ENCODE data around the gene UBE2D1.

Gene UBE2D1

DNA sequence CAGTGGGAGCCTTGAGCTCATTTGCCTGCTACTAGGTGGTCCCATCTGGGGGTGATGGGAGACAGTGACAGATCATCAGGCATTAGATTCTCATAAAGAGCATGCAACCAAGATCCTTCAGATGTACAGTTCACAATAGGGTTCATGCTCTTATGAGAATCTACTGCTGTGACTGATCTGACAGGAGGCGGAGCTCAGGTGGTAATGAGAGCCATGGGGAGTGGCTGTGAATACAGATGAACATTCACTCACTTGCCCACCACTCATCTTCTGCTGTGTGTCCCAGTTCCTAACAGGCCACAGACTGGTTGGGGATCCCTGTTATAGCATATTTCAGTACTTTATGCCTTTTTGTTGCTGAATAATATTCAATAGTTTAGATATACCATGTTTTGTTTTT, 6.6 kb upstream of the UBE2D1 start:
- TF ChIP-seq EGR1 (IDR thresholded peaks at IDR 0.05) (no peak), RAD21 (IDR thresholded peaks at IDR 0.05; ENCODE audit: low read depth) (no peak), YY1 (IDR thresholded peaks at IDR 0.05; ENCODE audit: low read depth) (no peak), ZBTB7A (IDR thresholded peaks at IDR 0.05; ENCODE audit: low read depth) (no peak), FOXM1 (IDR thresholded peaks at IDR 0.05; ENCODE audit: borderline replicate concordance, low read depth) (no peak), NFIC (IDR thresholded peaks at IDR 0.05) (no peak), TEAD4 (IDR thresholded peaks at IDR 0.05) (no peak), EP300 (IDR thresholded peaks at IDR 0.05; ENCODE audit: borderline replicate concordance) (no peak), TCF12 (IDR thresholded peaks at IDR 0.05; ENCODE audit: low read depth) (no peak), CEBPB (IDR thresholded peaks at IDR 0.05) (no peak), CREB1 (IDR thresholded peaks at IDR 0.05; ENCODE audit: low read depth) (no peak), TAF1 (IDR thresholded peaks at IDR 0.05; ENCODE audit: low read depth) (no peak)
- TF ChIP-seq, protein P1, sequence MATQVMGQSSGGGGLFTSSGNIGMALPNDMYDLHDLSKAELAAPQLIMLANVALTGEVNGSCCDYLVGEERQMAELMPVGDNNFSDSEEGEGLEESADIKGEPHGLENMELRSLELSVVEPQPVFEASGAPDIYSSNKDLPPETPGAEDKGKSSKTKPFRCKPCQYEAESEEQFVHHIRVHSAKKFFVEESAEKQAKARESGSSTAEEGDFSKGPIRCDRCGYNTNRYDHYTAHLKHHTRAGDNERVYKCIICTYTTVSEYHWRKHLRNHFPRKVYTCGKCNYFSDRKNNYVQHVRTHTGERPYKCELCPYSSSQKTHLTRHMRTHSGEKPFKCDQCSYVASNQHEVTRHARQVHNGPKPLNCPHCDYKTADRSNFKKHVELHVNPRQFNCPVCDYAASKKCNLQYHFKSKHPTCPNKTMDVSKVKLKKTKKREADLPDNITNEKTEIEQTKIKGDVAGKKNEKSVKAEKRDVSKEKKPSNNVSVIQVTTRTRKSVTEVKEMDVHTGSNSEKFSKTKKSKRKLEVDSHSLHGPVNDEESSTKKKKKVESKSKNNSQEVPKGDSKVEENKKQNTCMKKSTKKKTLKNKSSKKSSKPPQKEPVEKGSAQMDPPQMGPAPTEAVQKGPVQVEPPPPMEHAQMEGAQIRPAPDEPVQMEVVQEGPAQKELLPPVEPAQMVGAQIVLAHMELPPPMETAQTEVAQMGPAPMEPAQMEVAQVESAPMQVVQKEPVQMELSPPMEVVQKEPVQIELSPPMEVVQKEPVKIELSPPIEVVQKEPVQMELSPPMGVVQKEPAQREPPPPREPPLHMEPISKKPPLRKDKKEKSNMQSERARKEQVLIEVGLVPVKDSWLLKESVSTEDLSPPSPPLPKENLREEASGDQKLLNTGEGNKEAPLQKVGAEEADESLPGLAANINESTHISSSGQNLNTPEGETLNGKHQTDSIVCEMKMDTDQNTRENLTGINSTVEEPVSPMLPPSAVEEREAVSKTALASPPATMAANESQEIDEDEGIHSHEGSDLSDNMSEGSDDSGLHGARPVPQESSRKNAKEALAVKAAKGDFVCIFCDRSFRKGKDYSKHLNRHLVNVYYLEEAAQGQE (IDR thresholded peaks at IDR 0.05; ENCODE audit: low read depth) = no peak
- TF ChIP-seq, protein P2, sequence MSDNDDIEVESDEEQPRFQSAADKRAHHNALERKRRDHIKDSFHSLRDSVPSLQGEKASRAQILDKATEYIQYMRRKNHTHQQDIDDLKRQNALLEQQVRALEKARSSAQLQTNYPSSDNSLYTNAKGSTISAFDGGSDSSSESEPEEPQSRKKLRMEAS (IDR thresholded peaks at IDR 0.05) = no peak
- TF ChIP-seq, protein P3, sequence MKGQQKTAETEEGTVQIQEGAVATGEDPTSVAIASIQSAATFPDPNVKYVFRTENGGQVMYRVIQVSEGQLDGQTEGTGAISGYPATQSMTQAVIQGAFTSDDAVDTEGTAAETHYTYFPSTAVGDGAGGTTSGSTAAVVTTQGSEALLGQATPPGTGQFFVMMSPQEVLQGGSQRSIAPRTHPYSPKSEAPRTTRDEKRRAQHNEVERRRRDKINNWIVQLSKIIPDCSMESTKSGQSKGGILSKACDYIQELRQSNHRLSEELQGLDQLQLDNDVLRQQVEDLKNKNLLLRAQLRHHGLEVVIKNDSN (IDR thresholded peaks at IDR 0.05) = no peak

DNA sequence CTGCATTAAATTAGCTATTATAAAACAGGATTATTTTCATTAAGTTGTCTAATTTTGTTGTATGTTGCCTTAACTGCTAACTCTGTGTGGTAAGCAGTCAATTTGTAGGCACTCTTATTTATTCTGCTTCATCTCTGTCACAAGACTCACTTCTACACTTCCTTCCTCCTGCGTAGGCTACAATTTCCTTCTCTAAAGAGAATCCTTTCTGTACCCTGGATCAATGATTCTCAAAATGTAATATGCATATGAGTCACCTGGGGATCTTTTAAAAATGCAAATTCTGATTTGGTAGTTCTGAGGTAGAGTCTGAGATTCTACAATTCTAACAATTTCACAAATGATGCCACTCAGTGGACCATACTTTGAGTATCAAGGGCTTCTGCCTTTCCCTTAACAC, 4.4 kb upstream of the UBE2D1 start:
- no peak for TF ChIP-seq YY1 (IDR thresholded peaks at IDR 0.05; ENCODE audit: low read depth)
- no peak for TF ChIP-seq TEAD4 (IDR thresholded peaks at IDR 0.05)
- TF ChIP-seq CEBPB (IDR thresholded peaks at IDR 0.05) = no peak
- no peak for TF ChIP-seq TCF12 (IDR thresholded peaks at IDR 0.05; ENCODE audit: low read depth)
- no peak for TF ChIP-seq EGR1 (IDR thresholded peaks at IDR 0.05)
- TF ChIP-seq EP300 (IDR thresholded peaks at IDR 0.05; ENCODE audit: borderline replicate concordance) = no peak
- no peak for TF ChIP-seq NFIC (IDR thresholded peaks at IDR 0.05)
- TF ChIP-seq FOXM1 (IDR thresholded peaks at IDR 0.05; ENCODE audit: borderline replicate concordance, low read depth) = no peak
- TF ChIP-seq, protein P3 (IDR thresholded peaks at IDR 0.05) = no peak
- TF ChIP-seq, protein P2 (IDR thresholded peaks at IDR 0.05) = no peak
- no peak for TF ChIP-seq TAF1 (IDR thresholded peaks at IDR 0.05; ENCODE audit: low read depth)
- TF ChIP-seq, protein P1 (IDR thresholded peaks at IDR 0.05; ENCODE audit: low read depth) = no peak
- TF ChIP-seq RAD21 (IDR thresholded peaks at IDR 0.05; ENCODE audit: low read depth) = no peak
- no peak for TF ChIP-seq ZBTB7A (IDR thresholded peaks at IDR 0.05; ENCODE audit: low read depth)
- TF ChIP-seq CREB1 (IDR thresholded peaks at IDR 0.05; ENCODE audit: low read depth) = no peak

DNA sequence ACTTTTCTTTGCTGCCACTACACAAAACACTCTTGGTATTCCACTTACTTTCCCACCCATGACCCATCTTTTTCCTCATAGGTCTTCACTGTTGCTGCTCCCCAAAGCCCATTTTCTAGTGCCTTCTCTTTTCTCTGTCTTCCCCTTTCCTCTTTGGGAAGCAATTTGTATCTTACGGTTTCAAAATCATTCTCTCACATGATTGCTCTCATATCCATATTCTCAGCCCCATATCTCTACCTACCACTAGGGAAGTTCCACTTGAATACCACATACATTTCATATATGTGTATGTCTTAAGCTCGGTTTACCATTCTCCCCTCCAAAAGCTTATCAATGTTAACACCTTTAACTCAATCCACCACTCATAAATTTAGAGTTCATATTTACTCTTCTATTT, 3.2 kb upstream of the UBE2D1 start:
- no peak for TF ChIP-seq EP300 (IDR thresholded peaks at IDR 0.05; ENCODE audit: borderline replicate concordance)
- no peak for TF ChIP-seq TCF12 (IDR thresholded peaks at IDR 0.05; ENCODE audit: low read depth)
- no peak for TF ChIP-seq CREB1 (IDR thresholded peaks at IDR 0.05; ENCODE audit: low read depth)
- no peak for TF ChIP-seq NFIC (IDR thresholded peaks at IDR 0.05)
- no peak for TF ChIP-seq TAF1 (IDR thresholded peaks at IDR 0.05; ENCODE audit: low read depth)
- no peak for TF ChIP-seq EGR1 (IDR thresholded peaks at IDR 0.05)
- TF ChIP-seq, protein P1 (IDR thresholded peaks at IDR 0.05; ENCODE audit: low read depth) = no peak
- no peak for TF ChIP-seq RAD21 (IDR thresholded peaks at IDR 0.05; ENCODE audit: low read depth)
- TF ChIP-seq, protein P3 (IDR thresholded peaks at IDR 0.05) = no peak
- no peak for TF ChIP-seq TEAD4 (IDR thresholded peaks at IDR 0.05)
- TF ChIP-seq YY1 (IDR thresholded peaks at IDR 0.05; ENCODE audit: low read depth) = no peak
- no peak for TF ChIP-seq ZBTB7A (IDR thresholded peaks at IDR 0.05; ENCODE audit: low read depth)
- no peak for TF ChIP-seq FOXM1 (IDR thresholded peaks at IDR 0.05; ENCODE audit: borderline replicate concordance, low read depth)
- TF ChIP-seq CEBPB (IDR thresholded peaks at IDR 0.05) = no peak
- TF ChIP-seq, protein P2 (IDR thresholded peaks at IDR 0.05) = no peak
